GM12892 (cell line): ENCODE data around the gene ZEB2.

Experiments used
- POLR2A ChIP-seq: IDR thresholded peaks from 2 replicates; pipeline ENCODE4 v1.6.1; 2011; ENCODE audit warnings: low read depth, low read length, control low read depth
- POLR2AphosphoS5 ChIP-seq: IDR thresholded peaks from 2 replicates; pipeline ENCODE4 v1.6.1; 2011; ENCODE audit warnings: low read depth, low read length, control low read depth

DNA sequence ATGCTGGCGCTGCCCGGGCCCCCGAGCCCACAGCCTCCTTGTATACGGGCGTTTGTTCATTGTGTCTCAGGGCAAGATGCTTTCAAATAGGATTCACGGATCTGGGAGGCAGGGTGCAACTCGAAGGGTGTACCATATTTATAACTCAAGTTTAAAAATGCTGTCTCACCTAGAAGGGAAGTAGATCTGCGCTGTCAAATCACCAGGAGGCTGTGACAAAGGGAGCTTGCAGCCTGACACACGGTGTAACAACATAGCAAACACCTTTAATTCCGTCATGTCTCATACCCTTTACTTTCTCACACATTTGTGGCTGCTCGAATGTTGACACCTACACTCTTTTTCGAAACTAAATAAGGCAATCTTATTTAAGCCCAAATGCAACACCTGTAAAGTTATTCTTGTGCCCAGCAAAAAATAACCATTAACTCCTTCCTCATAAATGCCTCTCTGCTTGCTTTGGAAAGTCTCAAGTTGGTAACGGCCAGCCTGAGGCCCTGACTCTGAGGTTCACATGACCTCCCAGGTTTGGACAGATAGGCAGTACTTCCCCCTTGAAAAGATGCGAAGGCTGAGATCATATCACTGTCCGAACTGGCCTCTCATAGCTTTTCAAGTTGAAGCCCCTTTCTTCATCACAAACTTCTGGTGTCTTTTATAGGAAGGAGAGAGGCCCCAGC, 11.6 kb downstream of the ZEB2 start:
- TF ChIP-seq POLR2A (no peak), POLR2AphosphoS5 (no peak)
